Neutrophil (primary cell): ENCODE results near the gene TTC39C.

Experiments used
- H3K27ac ChIP-seq: fragments of 200-600 bp; sonication (generic); 2 replicates; pipeline ENCODE4 v1.5.1; 2016; ENCODE audit warnings: mild to moderate bottlenecking, moderate library complexity
- H3K27me3 ChIP-seq: fragments of 200-600 bp; sonication (generic); 2 replicates; pipeline ENCODE4 v1.6.0; 2016; ENCODE audit warnings: mild to moderate bottlenecking
- H3K36me3 ChIP-seq: fragments of 200-600 bp; sonication (generic); 2 replicates; pipeline ENCODE4 v1.5.1; 2017
- H3K4me1 ChIP-seq, 2 experiments: fragments of 200-600 bp in 1 of 2; sonication (generic) in 1 of 2; 1 replicate in 1 of 2; 2 replicates in 1 of 2; pipeline versions ENCODE4 v1.5.1 to v1.6.1; 2013 to 2016; ENCODE audit warnings: low read depth in 1 of 2, low read length in 1 of 2, mild to moderate bottlenecking in 1 of 2, moderate library complexity in 1 of 2; ENCODE audit not compliant: control insufficient read depth in 1 of 2, insufficient read depth in 1 of 2
- H3K4me3 ChIP-seq, 2 experiments: fragments of 200-600 bp in 1 of 2; sonication (generic) in 1 of 2; 1 replicate in 1 of 2; 2 replicates in 1 of 2; pipeline ENCODE4 v1.5.1; 2013 to 2016; ENCODE audit warnings: low read depth in 1 of 2, low read length in 1 of 2, mild to moderate bottlenecking in 1 of 2, moderate library complexity in 1 of 2
- H3K9me3 ChIP-seq: fragments of 200-600 bp; sonication (generic); 2 replicates; pipeline ENCODE4 v1.5.1; 2016
- TF ChIP-seq, protein P1 (sequence below): fragments of 200-600 bp; sonication (generic); IDR thresholded peaks from 2 replicates; pipeline ENCODE4 v1.5.1; 2016; ENCODE audit warnings: antibody characterized with exemption

The TTC39C gene

DNA sequence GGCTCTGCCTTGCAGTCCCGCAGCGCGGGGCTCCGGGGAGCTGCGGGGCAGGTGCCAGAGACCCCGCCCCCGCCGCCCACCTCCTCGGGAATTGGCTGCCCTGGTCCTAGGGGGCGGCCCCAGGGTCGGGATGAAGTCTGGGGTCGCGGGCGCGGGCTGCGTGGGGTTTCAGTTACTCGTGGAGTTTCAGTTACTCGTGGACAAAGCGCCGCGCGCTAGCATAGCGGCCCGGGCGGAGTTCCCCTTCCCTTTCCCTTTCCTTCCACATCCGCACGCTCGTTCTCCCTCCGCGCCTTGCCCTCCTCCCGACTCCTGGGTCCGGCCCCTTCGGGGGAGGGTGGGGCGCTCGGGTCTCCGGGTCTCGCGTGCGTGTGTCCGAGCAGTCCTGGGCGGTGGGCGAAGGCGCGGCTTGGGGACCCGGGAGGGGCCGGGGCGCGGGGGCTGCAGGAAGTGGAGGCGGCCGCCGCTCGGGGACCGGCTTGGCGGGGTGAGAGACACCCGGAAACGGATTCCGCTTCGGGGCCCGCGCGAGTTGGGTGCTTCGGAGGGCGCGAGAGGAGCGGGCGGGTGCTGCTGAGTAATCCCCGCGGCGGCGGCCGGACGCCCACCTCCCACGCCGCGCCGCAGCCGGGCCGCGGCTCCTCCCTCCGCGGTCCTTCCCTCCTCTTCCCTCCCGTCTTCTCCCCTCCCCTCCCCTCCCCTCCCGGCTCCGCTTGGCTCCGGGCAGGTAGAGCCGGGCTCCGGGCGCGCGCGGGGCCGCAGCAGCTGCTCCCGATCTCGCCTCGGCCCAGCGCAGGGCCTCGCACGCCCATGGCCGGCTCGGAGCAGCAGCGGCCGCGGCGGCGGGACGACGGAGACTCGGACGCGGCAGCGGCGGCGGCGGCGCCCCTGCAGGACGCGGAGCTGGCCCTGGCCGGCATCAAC, at the start of gene TTC39C:
TTC39C (plus strand) TSS at position 693 of the 924 bp plus-strand sequence; CDS start at position 811, 118 bp downstream.
- TF ChIP-seq, protein P1, sequence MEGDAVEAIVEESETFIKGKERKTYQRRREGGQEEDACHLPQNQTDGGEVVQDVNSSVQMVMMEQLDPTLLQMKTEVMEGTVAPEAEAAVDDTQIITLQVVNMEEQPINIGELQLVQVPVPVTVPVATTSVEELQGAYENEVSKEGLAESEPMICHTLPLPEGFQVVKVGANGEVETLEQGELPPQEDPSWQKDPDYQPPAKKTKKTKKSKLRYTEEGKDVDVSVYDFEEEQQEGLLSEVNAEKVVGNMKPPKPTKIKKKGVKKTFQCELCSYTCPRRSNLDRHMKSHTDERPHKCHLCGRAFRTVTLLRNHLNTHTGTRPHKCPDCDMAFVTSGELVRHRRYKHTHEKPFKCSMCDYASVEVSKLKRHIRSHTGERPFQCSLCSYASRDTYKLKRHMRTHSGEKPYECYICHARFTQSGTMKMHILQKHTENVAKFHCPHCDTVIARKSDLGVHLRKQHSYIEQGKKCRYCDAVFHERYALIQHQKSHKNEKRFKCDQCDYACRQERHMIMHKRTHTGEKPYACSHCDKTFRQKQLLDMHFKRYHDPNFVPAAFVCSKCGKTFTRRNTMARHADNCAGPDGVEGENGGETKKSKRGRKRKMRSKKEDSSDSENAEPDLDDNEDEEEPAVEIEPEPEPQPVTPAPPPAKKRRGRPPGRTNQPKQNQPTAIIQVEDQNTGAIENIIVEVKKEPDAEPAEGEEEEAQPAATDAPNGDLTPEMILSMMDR = no peak
- peak within 1 kb of the TSS; percentile 62 to 73 for H3K4me3 ChIP-seq
- H3K4me1 ChIP-seq = peaks cover 56 to 60% of the 10 kb centered on the region in 2 experiments
- no peaks in the 10 kb centered on the region for H3K27me3 ChIP-seq
- no peaks in the 10 kb centered on the region for H3K9me3 ChIP-seq
- peak within 1 kb of the TSS; percentile 63 for H3K27ac ChIP-seq
- H3K36me3 ChIP-seq = no peaks in the 10 kb centered on the region

- no peaks in the 10 kb centered on the region for H3K9me3 ChIP-seq
- H3K36me3 ChIP-seq = no peaks in the 10 kb centered on the region
- no peaks in the 10 kb centered on the region for H3K27me3 ChIP-seq
- no peaks in the 10 kb centered on the region for H3K4me1 ChIP-seq
- TF ChIP-seq, protein P1 = no peak
- H3K4me3 ChIP-seq = no peak overlapping the region
- H3K27ac ChIP-seq = no peak overlapping the region
Observed at GRCh38 chr18:23966909-23967308, 47.6 kb upstream of the TTC39C start.

- Histone ChIP-seq H3K4me1 (no peaks in the 10 kb centered on the region), H3K36me3 (no peaks in the 10 kb centered on the region), H3K4me3 (no peak overlapping the region), H3K9me3 (no peaks in the 10 kb centered on the region), H3K27ac (no peak overlapping the region), H3K27me3 (no peaks in the 10 kb centered on the region)
- TF ChIP-seq, protein P1 = no peak
Observed at GRCh38 chr18:23967321-23968089, 47.0 kb upstream of the TTC39C start.

GRCh38 chr18:23968638-23969604, 45.6 kb upstream of the TTC39C start:
- H3K27me3 ChIP-seq = no peaks in the 10 kb centered on the region
- H3K4me1 ChIP-seq = no peaks in the 10 kb centered on the region
- TF ChIP-seq, protein P1 = no peak
- no peak overlapping the region for H3K27ac ChIP-seq
- H3K36me3 ChIP-seq = no peaks in the 10 kb centered on the region
- H3K4me3 ChIP-seq = no peak overlapping the region
- no peaks in the 10 kb centered on the region for H3K9me3 ChIP-seq

- TF ChIP-seq, protein P1 = no peak
Observed at GRCh38 chr18:23969664-23970063, 44.9 kb upstream of the TTC39C start.

More at GRCh38 chr18:23969664-23970063, 44.9 kb upstream of the TTC39C start:
- no peak overlapping the region for H3K27ac ChIP-seq
- H3K36me3 ChIP-seq = no peaks in the 10 kb centered on the region
- H3K27me3 ChIP-seq = no peaks in the 10 kb centered on the region
- no peaks in the 10 kb centered on the region for H3K4me1 ChIP-seq
- no peaks in the 10 kb centered on the region for H3K9me3 ChIP-seq
- H3K4me3 ChIP-seq = no peak overlapping the region
